NCI-H524 treated with DMSO at 0.1 percent for 48 hours (cell line): ENCODE measurements around the gene SNTA1.
"Not testable (repeated sequence)": the region's sequence is repeated elsewhere in the genome, so short reads cannot be mapped to it uniquely, and the experiment has no call there.

Experiments used
- DNase-seq: peaks from one replicate; lab custom pipeline; 2025; lab: John Stamatoyannopoulos, UW

Gene SNTA1

DNA sequence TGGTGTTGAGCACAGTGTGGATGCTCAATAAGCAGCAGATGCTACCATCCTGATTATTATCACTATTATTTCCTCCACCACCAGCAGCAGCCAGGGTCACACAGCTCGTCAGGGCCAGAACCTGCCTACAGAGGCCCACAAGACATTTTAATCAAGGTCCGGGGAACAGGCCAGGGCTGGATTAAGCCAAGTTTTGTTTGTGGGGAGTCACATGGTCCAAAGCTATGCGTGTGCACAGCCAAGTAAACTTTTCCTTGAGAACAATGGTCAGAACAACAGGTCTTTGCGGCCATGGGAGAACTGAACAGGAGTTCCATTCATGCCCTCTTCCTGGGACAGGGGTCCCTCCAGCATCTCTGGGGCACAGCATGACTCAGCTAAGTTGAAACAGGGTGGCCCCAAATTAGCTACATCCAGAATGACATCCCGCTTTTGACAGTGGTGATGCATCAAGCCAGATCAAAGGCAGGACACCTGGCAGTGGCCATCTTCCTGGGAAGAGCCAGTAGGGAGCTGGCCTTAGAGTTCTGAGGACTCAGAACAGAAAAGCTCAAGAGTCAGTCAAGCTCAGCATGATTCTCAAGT is 11.7 kb downstream of the SNTA1 start:
- no peak for DNase-seq

DNA sequence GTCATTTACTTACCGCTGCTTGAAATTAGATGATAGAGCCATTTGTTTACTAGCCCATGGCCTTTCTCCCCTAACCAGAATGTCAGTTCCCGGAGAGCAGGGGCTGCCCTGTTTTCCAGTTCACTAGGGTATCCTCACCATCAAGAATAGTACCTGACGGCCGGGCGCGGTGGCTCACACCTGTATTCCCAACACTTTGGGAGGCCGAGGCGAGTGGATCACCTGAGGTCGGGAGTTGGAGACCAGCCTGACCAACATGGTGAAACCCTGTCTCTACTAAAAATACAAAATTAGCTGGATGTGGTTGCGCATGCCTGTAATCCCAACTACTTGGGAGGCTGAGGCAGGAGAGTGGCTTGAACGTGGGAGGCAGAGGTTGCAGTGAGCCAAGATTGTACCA is 19.7 kb downstream of the SNTA1 start:
- not testable (repeated sequence) for DNase-seq

DNA sequence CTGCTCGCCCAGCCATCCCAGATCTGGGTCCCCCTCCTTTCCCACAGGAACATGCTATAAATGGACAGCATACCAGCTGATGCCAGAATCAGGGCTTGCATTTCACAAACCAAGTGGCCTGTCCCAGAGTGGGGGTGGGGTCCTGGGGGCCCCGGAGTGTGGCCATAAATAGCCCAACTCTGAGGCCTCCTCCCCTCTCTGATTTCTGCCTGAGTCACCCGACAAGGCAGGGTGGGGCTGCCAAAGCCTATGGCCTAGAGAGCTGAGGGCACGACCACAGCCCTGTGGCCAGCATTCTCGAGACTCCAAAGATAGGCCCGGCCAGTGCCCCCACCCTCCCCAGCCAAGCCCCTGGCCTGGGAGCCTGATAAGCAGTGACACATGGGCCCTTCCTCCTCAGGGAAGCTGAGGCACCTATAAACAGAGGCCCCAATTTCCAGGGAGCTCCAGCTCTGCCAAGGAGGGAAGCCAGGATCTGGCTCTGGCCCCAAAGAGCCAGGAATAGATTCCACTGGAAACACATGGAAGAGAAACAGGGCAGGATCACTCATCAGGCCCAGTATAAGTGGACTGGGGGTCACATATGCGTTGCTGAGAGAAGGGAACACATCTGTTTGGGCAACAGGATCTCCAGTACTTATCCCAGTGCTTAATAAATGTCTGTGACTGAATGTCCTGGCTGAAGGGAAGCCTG is 20.3 kb downstream of the SNTA1 start:
- DNase-seq, result no peak

DNA sequence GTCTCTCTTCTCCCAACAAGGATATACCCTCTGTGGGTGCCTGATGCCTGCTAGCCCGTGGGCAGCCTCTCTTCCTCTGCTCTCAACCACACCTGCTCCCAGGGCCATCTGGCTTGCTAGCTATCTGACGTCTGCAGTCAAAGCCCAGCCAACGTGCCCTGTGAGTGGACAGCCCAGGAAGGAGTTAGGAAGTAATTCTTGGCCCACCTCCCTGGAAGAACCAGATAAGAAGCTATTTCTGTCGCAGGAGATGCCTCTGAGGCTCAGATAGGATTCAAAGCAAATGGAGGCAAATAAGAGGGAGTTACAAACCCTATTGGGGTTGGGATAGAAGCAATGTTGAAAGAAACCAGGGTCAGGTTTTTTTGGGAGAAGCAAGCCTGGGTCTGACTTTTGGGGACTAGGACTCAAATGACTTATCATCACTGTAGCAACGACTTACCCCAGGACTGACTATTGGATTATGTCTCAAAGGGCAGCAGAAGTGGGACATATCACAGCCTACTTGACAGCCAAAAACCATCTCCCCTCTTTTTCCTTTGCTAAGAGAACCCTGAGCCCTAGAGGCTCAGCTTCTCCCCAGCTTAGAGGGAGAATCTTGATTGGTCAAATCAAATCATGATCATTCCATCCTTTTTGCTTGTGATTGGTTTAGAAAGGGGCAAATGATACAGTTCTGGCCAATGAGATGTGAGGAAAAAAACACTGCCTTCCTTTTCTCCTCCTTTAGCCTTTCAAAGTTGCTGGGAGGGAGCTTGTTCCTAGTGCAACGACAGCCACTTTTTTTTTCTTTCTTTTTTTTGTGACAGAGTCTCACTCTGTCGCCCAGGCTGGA is 24.2 kb downstream of the SNTA1 start:
- peak; percentile 68 for DNase-seq

DNA sequence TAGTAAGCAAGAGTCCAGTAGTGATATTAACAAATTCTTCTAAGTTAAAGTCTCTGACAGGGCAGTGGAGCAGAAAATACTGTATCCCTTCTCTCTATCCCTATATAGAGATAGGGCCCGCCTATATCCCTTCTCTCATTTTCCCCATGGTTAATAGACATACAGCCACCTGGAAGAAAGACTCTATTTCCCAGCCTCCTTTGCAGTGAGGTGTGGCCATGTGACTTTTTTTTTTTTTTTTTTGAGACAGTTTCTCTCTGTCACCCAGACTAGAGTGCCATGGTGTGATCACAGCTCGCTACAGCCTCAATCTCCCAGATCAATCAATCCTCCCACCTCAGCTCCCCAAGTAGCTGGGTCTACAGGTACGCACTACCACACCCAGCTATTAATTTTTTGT is 25.5 kb downstream of the SNTA1 start:
- no peak for DNase-seq

DNA sequence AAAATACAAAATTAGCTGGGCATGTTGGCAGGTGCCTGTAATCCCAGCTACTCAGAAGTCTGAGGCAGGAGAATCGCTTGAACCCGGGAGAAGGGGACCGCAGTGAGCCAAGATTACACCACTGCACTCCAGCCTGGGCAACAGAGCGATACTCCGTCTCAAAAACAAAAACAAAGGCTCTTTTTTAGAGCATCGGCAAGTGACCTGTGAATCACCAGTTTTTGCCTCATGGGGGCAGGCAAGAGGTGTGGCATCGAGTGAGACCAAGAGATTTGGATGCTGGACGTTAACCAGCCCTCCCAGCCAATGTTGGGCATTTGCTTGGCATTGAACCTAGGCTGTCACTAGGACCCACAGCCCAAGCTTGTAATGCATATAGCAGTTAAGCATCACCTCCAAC is 27.6 kb downstream of the SNTA1 start:
- DNase-seq, result peak; percentile 40

DNA sequence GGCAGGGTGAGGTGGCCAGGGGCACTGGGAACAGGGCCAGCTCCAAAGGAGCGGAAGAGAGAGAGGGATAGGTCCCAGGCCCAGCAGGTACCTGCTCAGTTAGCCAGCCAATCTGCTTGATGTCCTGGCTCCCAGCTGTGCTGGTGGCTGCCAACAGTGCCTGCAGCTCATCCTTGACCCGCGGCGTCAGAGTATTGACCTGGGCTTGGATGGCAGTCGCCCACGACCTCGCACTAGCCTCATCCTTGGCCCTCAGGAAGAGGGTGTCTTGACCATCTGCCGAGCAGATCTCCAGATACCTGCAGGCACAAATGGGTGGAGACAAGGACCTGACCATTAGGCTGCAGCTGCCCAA is 31.1 kb downstream of the SNTA1 start:
- no peak for DNase-seq

DNA sequence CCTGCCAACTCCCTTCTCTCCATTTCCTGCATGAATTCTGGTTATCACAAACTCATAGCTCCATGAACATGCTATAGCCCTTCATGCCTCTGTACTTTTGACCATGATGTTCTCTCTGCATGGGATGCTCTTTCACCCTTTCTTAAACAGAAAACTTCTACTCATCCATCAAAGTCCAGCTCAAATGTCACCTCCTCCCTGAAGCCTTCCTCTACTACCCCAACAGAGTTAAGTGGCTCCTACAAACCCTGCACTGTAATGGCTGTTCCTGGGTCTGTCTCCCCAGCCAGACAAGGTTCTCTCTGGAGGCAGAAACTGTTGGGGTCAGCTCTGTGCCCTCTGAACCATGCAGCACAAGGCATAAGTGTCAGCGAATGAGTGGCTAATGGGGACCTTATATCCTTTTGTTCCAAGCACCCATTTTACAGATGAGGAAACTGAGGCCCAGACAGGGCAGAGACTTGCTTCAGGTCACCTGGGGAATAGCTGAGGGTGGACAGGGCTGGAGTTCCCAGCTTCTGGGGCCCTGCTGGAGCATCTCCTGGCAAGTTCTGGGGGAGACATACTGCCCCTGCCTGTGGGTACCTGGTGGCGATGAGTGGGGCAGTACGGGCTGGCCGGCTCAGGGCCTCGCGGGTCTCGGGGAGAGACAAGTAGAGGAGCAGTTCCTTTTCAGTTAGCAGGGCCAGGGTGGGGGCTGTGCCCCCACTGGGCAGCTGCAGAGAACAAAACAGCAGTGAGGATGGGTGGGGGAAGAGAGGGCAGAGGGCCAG is 31.7 kb downstream of the SNTA1 start:
- DNase-seq, result no peak

DNA sequence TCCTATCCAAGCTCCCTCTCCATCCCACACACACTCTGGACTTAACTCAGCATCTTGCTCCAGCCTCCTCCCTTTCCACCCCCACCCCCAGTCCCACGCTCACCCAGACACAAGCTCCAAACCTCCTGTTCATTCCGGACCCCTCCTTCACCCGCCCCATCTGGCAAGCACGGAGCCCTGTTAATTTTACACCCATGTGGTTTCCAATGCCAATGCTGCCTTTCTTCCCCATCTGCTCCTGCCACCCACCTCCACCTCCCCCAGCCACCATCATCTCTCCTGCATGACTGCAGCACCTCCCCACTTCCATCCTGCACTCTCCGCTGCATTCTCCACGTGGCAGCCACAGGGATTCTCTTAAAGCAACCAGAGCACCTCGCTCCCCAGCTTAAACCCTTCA is 32.3 kb downstream of the SNTA1 start:
- peak; percentile 71 for DNase-seq

DNA sequence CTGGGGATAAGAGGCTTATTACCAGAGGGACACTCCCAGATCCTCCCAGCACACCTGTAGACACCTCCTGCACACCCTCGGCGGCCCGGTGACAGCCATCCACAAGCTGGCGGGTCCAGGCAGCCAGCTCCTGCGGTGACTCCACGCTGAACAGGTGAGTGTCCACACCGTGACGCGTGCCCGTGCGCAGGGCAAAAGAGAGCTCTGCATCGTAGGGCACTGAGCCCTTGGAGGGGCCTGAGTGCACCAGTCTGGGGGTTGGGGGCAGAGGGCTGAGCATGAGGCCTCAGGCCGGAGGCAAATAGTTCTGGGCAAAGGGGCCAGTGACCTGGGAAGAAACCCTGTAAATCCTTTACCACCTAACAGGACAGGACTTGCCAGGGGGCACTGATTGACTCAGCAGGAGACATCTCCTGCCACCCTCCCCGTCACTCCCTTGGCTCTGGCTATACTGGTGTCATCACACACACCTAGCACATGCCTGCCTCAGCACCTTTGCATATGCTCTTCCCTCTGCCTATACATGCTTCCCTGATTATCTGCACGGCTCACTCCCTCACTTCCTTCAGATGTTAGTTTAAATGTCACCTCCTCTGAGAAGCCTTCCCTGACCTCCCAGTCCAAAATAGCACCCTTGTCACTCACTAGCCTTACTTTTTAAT is 33.4 kb downstream of the SNTA1 start:
- DNase-seq, result no peak

DNA sequence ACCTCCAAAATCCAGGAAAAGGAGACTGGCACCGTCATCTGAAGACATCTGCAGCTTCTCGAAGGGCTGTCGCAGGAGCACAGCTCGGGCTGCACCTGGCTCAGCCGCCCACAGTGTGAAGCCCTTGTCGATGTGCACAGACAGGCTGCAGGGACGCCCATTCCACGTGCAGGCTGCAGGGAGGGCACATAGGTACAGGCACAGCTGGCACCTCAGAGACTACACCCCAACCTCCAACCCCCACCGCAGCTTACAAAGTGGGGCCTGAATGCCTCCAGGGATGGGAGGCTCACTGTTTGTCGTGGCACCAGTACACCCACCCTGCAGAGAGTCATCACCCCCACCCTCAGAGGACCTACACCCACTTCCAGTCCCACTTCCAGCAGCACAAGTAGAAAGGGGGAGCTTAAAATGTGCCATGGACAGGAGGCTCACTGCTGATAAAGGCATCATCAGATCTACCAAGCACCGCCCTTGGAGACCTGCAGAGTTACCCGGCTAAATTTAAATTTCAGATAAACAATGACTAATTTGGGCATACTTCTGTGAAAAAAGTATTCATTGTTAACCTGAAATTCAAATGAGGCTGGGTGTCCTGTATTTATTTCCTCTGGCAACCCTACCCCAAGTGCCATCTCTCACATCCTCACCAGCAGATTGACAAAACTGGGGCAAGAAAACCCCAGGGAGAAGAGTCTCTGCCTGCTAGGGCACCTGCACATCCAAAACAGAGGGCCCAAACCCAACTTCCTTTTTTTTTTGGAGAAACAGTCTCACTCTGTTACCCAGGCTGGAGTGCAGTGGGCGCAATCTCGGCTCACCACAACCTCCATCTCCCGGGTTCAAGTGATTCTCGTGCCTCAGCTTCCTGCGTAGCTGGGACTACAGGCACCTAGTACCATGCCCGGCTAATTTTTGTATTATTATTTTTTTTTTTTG is 34.6 kb downstream of the SNTA1 start:
- DNase-seq, result no peak

DNA sequence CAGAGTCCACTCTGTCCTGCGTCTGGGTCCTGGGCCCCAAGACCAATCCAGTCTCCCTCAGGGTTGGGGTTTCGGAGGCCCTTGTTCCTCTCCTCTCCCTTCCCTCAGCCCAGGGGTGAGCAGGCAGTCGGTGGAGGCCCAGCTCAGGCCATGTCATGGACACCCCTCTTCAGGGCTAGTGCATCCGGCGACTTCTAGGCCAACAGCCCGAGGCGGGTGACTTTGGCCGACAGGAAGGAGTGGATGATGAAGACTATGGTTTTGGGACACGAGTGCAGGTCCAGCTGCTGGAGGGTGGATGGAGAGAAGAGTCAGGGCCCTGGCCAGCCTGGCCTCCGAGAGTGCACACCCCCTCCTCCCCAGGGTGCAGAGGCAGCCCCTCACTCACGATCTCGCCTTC is 35.2 kb downstream of the SNTA1 start:
- no peak for DNase-seq

DNA sequence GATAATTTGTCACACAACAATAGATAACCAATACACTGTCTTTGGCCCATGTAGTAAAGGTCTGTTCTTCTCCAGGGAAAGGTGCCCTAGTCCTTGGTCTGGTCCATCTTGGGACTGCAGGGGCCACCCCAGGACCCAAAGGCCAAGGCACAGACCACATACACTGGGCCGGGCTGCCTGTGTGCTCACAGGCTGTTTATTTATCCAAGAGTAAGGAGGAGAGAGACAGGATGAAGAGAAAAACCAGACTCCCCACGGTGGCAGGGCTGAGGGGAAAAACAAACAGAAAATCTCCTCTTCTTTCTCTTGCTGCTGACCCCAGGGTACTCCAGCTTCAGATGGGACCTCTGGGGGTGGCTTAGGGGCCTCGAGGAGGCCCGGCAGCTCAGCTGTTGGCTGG is 35.8 kb downstream of the SNTA1 start:
- no peak for DNase-seq

DNA sequence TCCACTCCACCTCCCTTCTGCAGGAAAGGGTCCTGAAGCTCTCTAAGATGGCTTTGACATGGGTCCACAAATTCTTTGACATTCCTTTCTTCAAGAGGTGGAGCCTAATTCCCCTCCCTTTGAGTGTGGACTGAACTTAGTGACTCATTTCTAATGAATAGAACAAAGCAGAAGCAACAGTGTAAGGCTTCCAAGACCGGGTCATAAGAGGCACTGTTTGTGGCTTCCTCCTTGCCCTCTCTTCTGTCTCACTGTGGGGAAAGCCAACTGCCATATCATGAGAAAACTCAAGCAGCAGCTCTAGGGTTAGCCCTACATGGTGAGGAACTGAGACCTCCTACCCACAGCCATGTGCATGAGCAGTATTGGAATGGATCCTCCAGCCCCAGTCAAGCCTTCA is 36.3 kb downstream of the SNTA1 start:
- DNase-seq, result no peak

DNA sequence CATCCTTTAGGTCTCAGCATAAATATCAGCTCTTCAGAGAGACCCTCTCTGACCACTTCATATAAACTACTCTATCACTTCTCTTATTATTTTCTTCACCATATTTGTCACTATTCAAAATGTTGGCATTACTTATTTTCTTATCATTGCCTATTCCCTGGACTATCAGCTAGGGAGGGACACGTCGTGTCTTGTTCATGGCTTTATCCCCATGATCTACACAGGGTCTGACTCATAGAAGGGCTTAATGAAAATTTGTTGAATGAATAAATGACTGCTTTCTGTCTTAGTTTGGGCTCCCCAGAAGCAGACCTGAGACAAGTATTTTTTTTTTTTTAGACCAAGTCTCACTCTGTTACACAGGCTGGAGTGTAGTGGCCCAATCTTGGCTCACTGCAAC is 39.3 kb downstream of the SNTA1 start:
- no peak for DNase-seq

DNA sequence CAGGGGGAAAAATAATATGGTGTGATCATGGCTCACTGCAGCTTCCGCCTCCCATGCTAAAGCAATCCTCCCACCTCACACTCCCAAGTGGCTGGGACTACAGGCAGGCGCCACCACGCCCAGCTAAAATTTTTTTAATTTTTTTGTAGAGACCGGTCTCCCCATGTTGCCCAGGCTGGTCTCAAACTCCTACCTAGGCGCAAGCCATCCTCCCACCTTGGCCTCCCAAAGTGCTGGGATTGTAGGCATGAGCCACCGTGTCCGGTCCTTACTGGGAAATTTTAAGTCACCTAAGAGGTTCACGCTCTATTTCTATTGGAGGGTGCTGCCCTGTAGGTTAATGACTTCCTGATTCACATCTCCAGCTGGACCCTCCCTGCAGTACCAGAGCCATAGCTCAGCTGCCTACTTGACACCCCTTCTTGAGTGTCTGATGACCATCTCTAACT is 41.6 kb downstream of the SNTA1 start:
- no peak for DNase-seq

DNA sequence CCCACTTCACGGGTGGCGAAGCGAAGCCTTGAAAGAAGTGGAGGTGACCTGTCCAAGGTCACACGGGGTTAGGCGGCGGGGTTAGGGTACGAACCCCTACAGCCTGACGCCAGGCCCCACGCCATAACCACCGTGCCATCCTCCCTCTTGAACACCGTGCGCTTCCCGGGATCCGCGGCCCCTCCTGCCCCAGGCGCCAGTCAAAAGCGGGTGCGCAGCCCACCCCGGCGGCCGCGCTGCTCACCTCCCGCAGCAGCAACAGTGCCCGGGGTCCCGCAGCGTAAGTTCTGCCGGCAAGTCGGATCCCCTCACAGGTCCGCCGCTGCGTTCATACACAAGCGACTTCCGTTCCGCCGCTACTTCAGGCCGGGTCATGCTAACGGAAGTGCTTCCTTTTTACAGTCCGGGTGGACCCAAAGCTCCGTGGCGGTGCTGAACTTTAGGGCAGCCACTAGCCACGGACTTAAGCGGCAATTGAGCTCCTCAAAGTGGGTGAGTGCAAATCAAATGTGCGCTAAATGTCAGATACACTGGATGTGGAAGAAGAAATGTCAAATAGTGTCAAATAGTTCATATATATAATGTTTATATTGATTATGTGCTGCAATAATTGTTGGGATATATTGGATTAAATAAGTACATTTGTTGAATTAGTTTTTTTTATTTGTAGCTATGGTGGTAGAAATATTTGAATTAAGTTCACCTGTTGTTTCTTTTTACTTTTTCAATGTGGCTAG is 42.2 kb downstream of the SNTA1 start, which contains the start of gene CDK5RAP1:
TSS of gene CDK5RAP1 (minus strand) at position 336 of the 737 bp plus-strand sequence. CDS start 4,455 bp downstream, outside the sequence.
- peak; percentile 48 for DNase-seq

DNA sequence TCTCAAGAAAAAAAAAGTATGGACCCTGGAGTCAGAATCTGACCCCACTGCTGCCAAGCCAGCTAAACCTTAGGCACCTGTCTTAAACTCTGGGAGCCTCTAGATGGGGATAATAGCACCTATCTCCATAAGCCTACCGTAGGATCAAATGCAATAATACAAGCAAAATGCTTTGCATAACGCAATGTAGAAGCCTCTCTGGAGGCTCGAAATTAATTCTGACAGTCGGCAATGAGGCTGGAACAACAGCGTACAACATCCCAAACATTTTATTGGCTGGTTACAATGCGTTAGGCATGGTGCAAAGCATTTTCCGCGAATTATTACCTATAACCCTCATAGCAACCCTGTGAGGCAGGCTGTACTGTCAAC is 42.8 kb downstream of the SNTA1 start:
- no peak for DNase-seq

DNA sequence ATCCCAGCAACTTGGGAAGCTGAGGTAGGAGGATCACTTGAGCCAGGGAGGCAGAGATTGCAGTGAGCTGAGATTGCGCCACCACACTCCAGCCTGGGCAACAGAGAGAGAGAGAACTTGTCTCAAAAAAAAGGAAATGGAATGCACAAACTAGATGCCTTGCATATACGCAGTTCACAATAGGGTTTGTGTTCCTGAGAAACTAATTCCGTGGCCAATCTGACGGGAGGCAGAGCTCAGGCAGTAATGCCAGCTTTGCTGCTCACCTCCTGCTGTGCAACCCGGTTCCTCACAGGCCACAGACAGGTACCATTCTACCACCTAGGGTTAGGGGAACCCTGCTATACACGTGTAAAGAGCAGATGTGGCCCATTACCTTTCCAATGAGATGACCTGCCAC is 43.6 kb downstream of the SNTA1 start:
- no peak for DNase-seq

DNA sequence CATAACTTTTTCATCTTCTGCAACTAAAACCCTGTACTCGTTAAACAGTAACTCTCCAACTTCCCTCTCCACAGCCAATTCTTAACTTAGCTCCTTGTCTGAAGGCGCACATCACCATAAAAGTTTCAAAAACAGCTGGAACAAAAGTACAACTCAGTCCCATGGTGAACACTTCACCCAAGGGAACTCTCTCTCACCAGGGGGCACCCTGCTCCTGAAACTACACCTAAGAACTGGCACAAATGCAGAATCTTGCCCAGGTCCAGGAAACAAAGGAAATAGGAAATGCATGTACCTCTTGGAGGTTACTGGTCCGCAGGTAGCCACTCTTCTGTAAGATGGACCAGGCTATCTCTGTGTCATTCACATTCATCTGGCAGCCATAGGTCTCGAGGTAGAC is 48.8 kb downstream of the SNTA1 start:
- no peak for DNase-seq
